Ectodermal cell (in vitro differentiated cells): ENCODE data around the gene SCP2D1. TPM values are rescaled to one million over a fixed set of nuclear protein-coding genes. Genes with fewer than 3 reads are reported as not detected.
"Not testable (repeated sequence)": the region's sequence is repeated elsewhere in the genome, so short reads cannot be mapped to it uniquely, and the experiment has no call there.

Experiments used
- H3K27ac ChIP-seq: 2 replicates; pipeline ENCODE4 v1.7.0; 2013; ENCODE audit warnings: mild to moderate bottlenecking, low read depth, low read length; ENCODE audit not compliant: insufficient read depth, poor library complexity, severe bottlenecking
- H3K27me3 ChIP-seq: 2 replicates; pipeline ENCODE4 v1.7.0; 2013; ENCODE audit warnings: mild to moderate bottlenecking, low read length; ENCODE audit not compliant: insufficient read depth, control insufficient read depth, poor library complexity, severe bottlenecking
- H3K36me3 ChIP-seq: one replicate; pipeline ENCODE4 v1.7.0; 2013; ENCODE audit warnings: low read length; ENCODE audit not compliant: control insufficient read depth, insufficient read depth
- H3K4me1 ChIP-seq: one replicate; pipeline ENCODE4 v1.7.0; 2013; ENCODE audit warnings: low read length; ENCODE audit not compliant: control insufficient read depth, insufficient read depth
- H3K4me3 ChIP-seq: 2 replicates; pipeline ENCODE4 v1.7.0; 2013; ENCODE audit warnings: low read depth, low read length, control low read depth; ENCODE audit not compliant: insufficient read depth
- H3K9me3 ChIP-seq: 2 replicates; pipeline ENCODE4 v1.7.0; 2013; ENCODE audit warnings: mild to moderate bottlenecking, low read length, moderate library complexity; ENCODE audit not compliant: control insufficient read depth
- WGBS, 2 experiments: methylation state at CpG; one replicate each; pipeline ENCODE4 v1.1.7; 2013; ENCODE audit warnings: missing lambda C conversion rate in 2 of 2; 5-methylcytosine and 5-hydroxymethylcytosine counted together
- polyA plus RNA-seq, 4 experiments: library from polyadenylated mRNA; stranded (reverse); fragments of 50-300 nt; gene quantifications; one replicate each; pipeline ENCODE4 v1.2.3, GENCODE V29; 2013

Gene SCP2D1
- not detected for polyA plus RNA-seq (2013, experiment 1 of 4)
- polyA plus RNA-seq (2013, experiment 2 of 4) = not detected
- polyA plus RNA-seq (2013, experiment 3 of 4) = not detected
- polyA plus RNA-seq (2013, experiment 4 of 4) = not detected

DNA sequence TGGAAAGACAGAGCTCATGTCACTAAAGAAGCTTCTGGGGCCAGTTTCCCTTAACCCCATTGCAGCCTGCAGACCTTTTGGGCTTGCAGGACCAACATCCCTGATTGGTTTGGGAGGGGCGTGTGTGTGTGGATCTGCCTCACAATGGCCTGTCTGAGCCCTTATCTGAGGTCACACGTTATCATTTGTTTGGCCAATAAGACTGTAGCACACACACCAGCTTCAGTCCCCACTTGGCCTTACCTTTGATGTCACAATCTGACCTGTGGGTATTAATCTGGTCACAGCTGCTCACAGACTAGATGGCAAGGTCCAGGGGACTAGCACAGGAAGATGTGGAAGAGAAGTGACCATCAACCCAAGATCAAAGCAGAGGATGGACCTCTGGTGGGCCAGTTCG is at the start of gene SCP2D1:
SCP2D1 (plus strand) TSS at position 301 of the 400 bp plus-strand sequence; CDS start at position 334, 33 bp downstream.
- Histone ChIP-seq H3K27ac (no peak within 1 kb of the TSS), H3K27me3 (no peaks in the 10 kb centered on the region), H3K36me3 (no peaks in the 10 kb centered on the region), H3K4me1 (no peaks in the 10 kb centered on the region), H3K9me3 (no peaks in the 10 kb centered on the region), H3K4me3 (no peak within 1 kb of the TSS)
- WGBS, 2 experiments = 87 to 88% methylated on average over 3 of the region's 3 CpGs

DNA sequence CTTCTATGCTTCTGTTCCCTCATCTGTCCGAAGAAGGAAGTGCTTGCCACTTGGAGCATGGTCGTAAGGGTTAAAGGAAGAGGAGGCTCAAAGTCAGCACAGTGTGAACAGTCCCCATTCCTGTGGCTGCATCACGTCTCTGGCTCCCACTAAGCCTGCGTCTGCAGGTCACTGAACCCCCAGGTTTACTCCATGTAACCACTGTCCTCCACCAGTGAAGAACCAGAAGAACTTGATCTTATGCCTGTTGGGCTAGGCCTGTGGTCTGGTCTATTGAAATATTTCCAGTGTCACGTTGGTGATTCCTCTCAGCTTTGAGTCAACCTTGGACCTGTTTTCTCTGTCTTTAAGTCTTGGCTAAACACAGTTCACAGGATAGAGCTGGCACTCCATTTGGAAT is 45.9 kb upstream of the SCP2D1 start:
- H3K4me3 ChIP-seq = no peak overlapping the region
- no peaks in the 10 kb centered on the region for H3K36me3 ChIP-seq
- no peak overlapping the region for H3K27ac ChIP-seq
- H3K9me3 ChIP-seq = no peaks in the 10 kb centered on the region
- no peaks in the 10 kb centered on the region for H3K27me3 ChIP-seq
- H3K4me1 ChIP-seq = no peaks in the 10 kb centered on the region
- 74 to 78% methylated on average over 5 of the region's 5 CpGs for WGBS, 2 experiments

DNA sequence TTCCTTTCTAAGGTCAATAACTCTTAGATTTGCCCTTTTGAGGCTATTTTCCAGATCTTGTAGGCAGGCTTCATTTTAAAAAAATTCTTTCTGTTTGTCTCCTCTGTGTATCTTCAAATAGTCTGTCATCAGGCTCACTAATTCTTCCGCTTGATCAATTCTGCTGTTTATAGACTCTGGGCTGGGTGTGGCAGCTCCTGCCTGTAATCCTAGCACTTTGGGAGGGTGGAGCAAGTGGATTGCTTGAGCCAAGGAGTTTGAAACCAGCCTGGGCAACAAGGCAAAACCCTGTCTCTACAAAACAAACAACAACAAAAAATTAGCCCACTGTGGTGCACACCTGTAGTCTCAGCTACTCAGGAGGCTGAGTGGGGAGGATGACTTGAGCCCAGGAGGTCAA is 40.0 kb upstream of the SCP2D1 start:
- H3K4me1 ChIP-seq = no peaks in the 10 kb centered on the region
- no peaks in the 10 kb centered on the region for H3K36me3 ChIP-seq
- no peaks in the 10 kb centered on the region for H3K27me3 ChIP-seq
- WGBS, 2 experiments = 86 to 93% methylated on average over 1 of the region's 1 CpG
- no peak overlapping the region for H3K27ac ChIP-seq
- no peak overlapping the region for H3K4me3 ChIP-seq
- no peaks in the 10 kb centered on the region for H3K9me3 ChIP-seq

DNA sequence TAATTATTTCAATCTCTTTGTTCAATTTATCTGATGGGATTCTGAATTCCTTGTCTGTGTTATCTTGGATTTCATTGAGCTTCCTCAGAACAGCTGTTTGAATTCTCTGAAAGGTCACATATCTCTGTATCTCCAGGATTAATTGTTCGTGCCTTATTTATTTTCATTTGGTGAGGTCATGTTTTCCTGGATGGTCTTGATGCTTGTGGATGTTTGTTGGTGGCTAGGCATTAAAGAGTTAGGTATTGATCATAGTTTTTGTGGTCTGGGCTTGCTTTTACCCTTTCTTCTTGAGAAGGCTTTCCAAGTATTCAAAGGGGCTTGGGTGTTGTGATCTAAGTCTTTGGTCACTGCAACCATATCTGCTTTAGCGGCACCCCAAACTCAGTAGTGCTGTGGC is 39.4 kb upstream of the SCP2D1 start:
- no peaks in the 10 kb centered on the region for H3K9me3 ChIP-seq
- H3K36me3 ChIP-seq = no peaks in the 10 kb centered on the region
- H3K4me3 ChIP-seq = no peak overlapping the region
- H3K4me1 ChIP-seq = no peaks in the 10 kb centered on the region
- H3K27me3 ChIP-seq = no peaks in the 10 kb centered on the region
- 88 to 96% methylated on average over 2 of the region's 2 CpGs for WGBS, 2 experiments
- no peak overlapping the region for H3K27ac ChIP-seq

DNA sequence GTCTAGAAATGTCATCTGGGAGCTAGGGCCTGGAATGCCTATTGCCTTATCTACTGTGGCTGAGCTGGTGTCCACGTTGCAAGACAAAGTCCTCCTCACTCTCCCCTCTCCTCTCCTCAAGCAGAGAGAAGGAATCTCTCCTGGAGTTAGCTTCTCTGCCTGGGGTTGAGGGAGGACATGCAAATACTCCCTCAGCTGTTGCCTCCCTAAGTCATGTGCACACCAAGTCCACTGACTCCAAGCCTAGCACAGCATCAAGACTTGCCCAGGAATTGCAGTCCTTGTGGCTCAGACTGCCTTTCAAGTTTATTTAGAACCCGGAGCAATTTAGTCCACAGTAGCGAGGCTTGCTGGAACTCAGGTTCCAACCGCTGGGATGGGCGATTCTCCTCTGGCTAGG is 38.0 kb upstream of the SCP2D1 start:
- Histone ChIP-seq H3K36me3 (no peaks in the 10 kb centered on the region), H3K4me1 (no peaks in the 10 kb centered on the region), H3K4me3 (no peak overlapping the region), H3K27me3 (no peaks in the 10 kb centered on the region), H3K27ac (no peak overlapping the region), H3K9me3 (no peaks in the 10 kb centered on the region)
- 91 to 93% methylated on average over 5 of the region's 5 CpGs for WGBS, 2 experiments

DNA sequence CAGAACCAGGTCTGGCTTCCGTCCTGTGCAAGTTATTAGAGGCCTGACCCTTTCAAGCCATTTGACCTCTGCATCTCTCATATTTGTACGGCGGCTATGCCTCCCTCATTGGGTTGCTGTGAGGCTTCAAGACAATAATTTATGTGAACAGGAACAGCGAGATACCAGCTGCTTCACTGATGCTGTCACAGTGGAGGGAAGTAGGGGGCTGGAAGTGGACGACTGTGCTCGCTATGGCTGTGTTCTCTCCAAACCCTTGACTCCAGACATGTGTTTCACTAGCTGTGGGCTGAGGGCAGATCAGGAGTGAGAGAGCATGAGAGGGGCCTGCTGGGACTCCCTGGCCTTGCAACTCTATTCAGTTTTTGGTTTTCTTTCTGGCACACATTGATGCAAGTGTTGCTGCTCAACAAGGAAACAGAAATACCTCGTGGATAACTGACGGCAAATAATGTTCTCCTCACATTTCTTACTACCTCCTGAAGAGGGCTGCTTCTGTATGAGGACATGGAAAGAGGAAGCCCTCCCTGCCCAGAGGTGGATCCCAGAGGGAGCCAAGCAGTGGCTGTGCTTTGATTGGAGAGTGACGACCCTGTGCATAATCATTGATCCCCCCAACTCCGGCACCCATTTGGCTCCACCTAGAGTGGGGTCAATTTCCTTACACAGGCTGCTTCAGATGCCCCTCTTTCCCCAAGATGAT is 34.7 kb upstream of the SCP2D1 start:
- Histone ChIP-seq H3K4me1 (no peaks in the 10 kb centered on the region), H3K36me3 (no peaks in the 10 kb centered on the region), H3K4me3 (no peak overlapping the region), H3K27me3 (no peaks in the 10 kb centered on the region), H3K27ac (no peak overlapping the region), H3K9me3 (no peaks in the 10 kb centered on the region)
- 75% methylated on average over 10 of the region's 10 CpGs for WGBS, 2 experiments

DNA sequence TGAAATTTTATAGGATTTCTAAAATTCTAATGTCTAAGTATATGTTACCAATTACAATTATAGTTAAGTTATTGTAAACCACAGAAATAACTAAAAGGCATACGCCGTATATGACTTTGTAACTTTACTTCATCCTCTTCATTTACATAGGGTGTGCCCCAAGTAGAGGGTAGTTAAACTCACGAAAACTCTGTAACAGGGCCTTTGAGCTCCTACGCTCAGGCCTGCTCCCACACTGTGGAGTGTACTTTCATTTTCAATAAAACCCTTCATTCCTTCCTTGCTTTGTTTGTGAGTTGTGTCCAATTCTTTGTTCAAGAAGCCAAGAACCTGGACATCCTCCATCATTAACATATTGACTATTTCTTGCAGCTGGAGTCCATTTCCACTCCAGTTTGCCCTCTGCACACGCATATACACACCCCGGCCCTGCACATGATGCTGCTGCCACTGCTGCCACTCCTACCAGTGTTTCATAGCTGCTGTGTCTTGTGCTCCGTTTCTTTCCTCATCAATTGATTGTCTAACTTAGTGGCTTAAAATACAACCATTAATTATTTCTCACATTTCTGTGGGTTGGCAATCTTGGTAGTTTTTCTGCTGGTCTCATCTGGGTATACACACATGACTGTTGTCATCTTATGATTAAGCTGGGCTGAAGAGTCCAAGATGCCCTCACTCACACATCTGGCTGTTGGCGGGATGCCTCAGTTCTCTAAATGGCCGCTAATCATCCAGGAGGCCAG is 33.0 kb upstream of the SCP2D1 start:
- Histone ChIP-seq H3K4me1 (no peaks in the 10 kb centered on the region), H3K27ac (no peak overlapping the region), H3K9me3 (no peaks in the 10 kb centered on the region), H3K27me3 (no peaks in the 10 kb centered on the region), H3K4me3 (no peak overlapping the region), H3K36me3 (no peaks in the 10 kb centered on the region)
- 94 to 96% methylated on average over 9 of the region's 9 CpGs for WGBS, 2 experiments

DNA sequence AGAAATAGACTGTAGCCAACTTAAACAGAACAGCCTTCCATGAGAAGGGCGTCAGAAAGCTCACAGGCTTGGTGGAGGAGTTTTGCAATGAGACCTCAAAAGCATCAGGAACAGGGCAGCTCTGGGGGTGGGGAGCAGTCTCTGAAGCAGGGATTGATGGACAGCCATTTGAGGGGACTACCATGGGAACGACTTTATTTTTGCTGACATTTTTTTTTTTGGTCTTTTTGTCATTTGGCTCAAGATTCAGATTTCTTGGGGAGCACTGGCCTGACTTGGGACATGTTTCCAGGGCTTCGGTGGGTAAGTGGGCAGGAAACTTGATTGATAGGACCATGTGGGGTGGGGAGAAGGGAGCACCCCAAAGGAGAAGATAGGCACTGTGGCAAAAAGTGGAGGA is 32.1 kb upstream of the SCP2D1 start:
- no peaks in the 10 kb centered on the region for H3K4me1 ChIP-seq
- no peaks in the 10 kb centered on the region for H3K9me3 ChIP-seq
- H3K27me3 ChIP-seq = no peaks in the 10 kb centered on the region
- no peak overlapping the region for H3K27ac ChIP-seq
- H3K36me3 ChIP-seq = no peaks in the 10 kb centered on the region
- H3K4me3 ChIP-seq = no peak overlapping the region
- 86 to 87% methylated on average over 3 of the region's 3 CpGs for WGBS, 2 experiments

DNA sequence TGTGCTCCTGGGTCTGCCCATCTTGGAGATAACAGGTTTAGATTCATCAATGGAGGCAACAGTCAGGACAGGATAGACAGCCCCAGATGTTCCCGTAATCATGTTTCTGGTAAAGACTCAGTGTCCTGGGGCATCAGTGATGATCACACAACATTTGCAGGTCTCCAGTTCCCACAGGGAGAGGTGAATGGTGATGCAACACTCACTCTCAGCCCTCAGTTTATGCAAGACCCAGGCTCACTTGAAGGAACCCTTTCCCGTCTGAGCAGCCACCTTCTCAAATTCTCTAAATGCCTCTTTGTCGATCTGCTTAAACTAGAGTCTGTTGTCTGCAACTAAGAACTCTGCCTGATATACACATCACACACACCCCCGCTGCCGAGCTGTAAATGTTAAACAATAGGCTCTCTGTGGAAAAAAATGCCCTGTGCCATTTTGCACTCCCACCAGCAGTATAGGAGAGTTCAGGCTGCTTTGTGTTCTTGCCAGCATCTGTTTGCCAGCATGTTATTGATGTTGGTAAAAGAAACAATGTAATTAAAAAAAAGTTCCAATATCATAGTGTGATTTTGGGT is 30.1 kb upstream of the SCP2D1 start:
- Histone ChIP-seq H3K9me3 (no peaks in the 10 kb centered on the region), H3K27me3 (no peaks in the 10 kb centered on the region), H3K27ac (no peak overlapping the region), H3K36me3 (no peaks in the 10 kb centered on the region), H3K4me3 (no peak overlapping the region), H3K4me1 (no peaks in the 10 kb centered on the region)
- WGBS, 2 experiments = 83 to 91% methylated on average over 5 of the region's 5 CpGs

DNA sequence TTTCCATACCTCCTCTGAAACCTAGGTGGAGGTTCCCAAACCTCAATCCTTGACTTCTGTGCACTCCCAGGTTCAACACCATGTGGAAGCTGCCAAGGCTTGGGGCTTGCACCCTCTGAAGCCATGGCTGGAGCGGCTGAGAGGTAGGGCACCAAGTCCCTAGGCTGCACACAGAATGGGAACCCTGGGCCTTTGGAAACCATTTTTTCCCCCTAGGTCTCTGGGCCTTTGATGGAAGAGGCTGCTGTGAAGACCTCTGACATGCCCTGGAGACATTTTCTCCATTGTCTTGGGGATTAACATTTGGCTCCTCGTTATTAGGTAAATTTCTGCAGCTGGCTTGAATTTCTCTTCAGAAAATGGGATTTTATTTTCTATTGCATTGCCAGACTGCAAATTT is 26.5 kb upstream of the SCP2D1 start:
- not testable (repeated sequence) for H3K4me3 ChIP-seq, H3K4me1 ChIP-seq, H3K36me3 ChIP-seq, H3K9me3 ChIP-seq, H3K27ac ChIP-seq
- WGBS, 2 experiments = 79 to 91% methylated on average over 2 of the region's 2 CpGs
- peaks cover 28% of the 10 kb centered on the region for H3K27me3 ChIP-seq
